SKM-1 treated with dmso at 0.1 percent for 144 hours (cell line): ENCODE measurements around the gene TLE2.
"Not testable (repeated sequence)": the region's sequence is repeated elsewhere in the genome, so short reads cannot be mapped to it uniquely, and the experiment has no call there.

Source experiments
- DNase-seq: peaks from one replicate; lab custom pipeline; 2025; ENCODE audit not compliant: unreplicated experiment; lab: John Stamatoyannopoulos, UW

The TLE2 gene

GRCh38 chr19:3015126-3016057, 13.7 kb downstream of the TLE2 start:
- no peak for DNase-seq

GRCh38 chr19:3014135-3014534, 14.9 kb downstream of the TLE2 start:
- no peak for DNase-seq

- no peak for DNase-seq
Observed at GRCh38 chr19:3013263-3013725, 15.8 kb downstream of the TLE2 start.

- no peak for DNase-seq
Observed at GRCh38 chr19:3012621-3013262, 16.3 kb downstream of the TLE2 start.

- DNase-seq = not testable (repeated sequence)
Observed at GRCh38 chr19:3012059-3012458, 17.0 kb downstream of the TLE2 start.

GRCh38 chr19:3010871-3011270, 18.2 kb downstream of the TLE2 start:
- no peak for DNase-seq

GRCh38 chr19:3008994-3009393, 20.1 kb downstream of the TLE2 start:
- no peak for DNase-seq

GRCh38 chr19:3007975-3008374, 21.1 kb downstream of the TLE2 start:
- no peak for DNase-seq

- DNase-seq = no peak
Observed at GRCh38 chr19:3006075-3006767, 22.9 kb downstream of the TLE2 start.

GRCh38 chr19:3005345-3005744, 23.7 kb downstream of the TLE2 start:
- no peak for DNase-seq

- no peak for DNase-seq
Observed at GRCh38 chr19:3004522-3004921, 24.6 kb downstream of the TLE2 start.

- DNase-seq = no peak
Observed at GRCh38 chr19:3003046-3003445, 26.0 kb downstream of the TLE2 start.

GRCh38 chr19:3001235-3001800, 27.8 kb downstream of the TLE2 start:
- DNase-seq = no peak

- DNase-seq = no peak
Observed at GRCh38 chr19:2998642-2999041, 30.4 kb downstream of the TLE2 start.

GRCh38 chr19:2997720-2998119, 31.4 kb downstream of the TLE2 start:
- DNase-seq = no peak

- DNase-seq = no peak
Observed at GRCh38 chr19:2994588-2995131, 34.4 kb downstream of the TLE2 start.

- DNase-seq = no peak
Observed at GRCh38 chr19:2993579-2993978, 35.5 kb downstream of the TLE2 start.

GRCh38 chr19:2992958-2993357, 36.1 kb downstream of the TLE2 start:
- DNase-seq = no peak

- not testable (repeated sequence) for DNase-seq
Observed at GRCh38 chr19:2992333-2992732, 36.7 kb downstream of the TLE2 start.

- no peak for DNase-seq
Observed at GRCh38 chr19:2989236-2989946, 39.7 kb downstream of the TLE2 start.
